ENCODE results near the gene ODAD2. TPM values are rescaled to one million over a fixed set of nuclear protein-coding genes. Genes with fewer than 3 reads are reported as not detected.
"Not testable (repeated sequence)": the region's sequence is repeated elsewhere in the genome, so short reads cannot be mapped to it uniquely, and the experiment has no call there.

The ODAD2 gene
- total RNA-seq, 2 donors from 2014 or later = 6.0 to 12.0 TPM

- Histone ChIP-seq H3K9ac (ENCODE audit: extremely low read depth, low read length, poor library complexity, severe bottlenecking) (peak overlapping the region; percentile 61), H3K4me3 (ENCODE audit: low read length) (peak overlapping the region; percentile 96), H3K27me3 (ENCODE audit: control insufficient read depth, insufficient read depth, low read length, poor library complexity, severe bottlenecking) (peaks cover 13% of the 10 kb centered on the region), H3K9me3 (ENCODE audit: control insufficient read depth, low read length) (no peaks in the 10 kb centered on the region), H3K4me1 (ENCODE audit: control insufficient read depth, insufficient read depth, low read length) (peaks cover 11% of the 10 kb centered on the region), H3K36me3 (ENCODE audit: control insufficient read depth, insufficient read depth, low read length) (no peaks in the 10 kb centered on the region), H3K27ac (ENCODE audit: low read depth, low read length) (peak overlapping the region; percentile 62)
- peaks cover 15% of the 10 kb centered on the region for H3K27me3 Mint-ChIP-seq (ENCODE audit: insufficient read depth)
- WGBS, 2 experiments (ENCODE audit: insufficient coverage in 1 of 2, insufficient read length in 1 of 2) = 0 to 2% methylated on average over 16 to 62 of the region's 62 CpGs
- peaks cover 6% of the 10 kb centered on the region for H3K36me3 Mint-ChIP-seq (ENCODE audit: low read depth)
- peaks cover 2% of the 10 kb centered on the region for H3K9me3 Mint-ChIP-seq
- H3K4me1 Mint-ChIP-seq = peaks cover 29% of the 10 kb centered on the region
- H3K27ac Mint-ChIP-seq = peak overlapping the region; percentile 82
- H3K4me3 Mint-ChIP-seq = peak overlapping the region; percentile 87
- DNase-seq = peak; percentile 84
- TF ChIP-seq CTCF (conservative IDR thresholded peaks at IDR 0.05) = no peak
Measured at GRCh38 chr10:27998178-27998953, 513 bp downstream of the ODAD2 start.

- WGBS, 2 experiments (ENCODE audit: insufficient coverage in 1 of 2, insufficient read length in 1 of 2) = 0% methylated on average over 4 to 5 of the region's 5 CpGs
- no peaks in the 10 kb centered on the region for H3K9me3 ChIP-seq (ENCODE audit: control insufficient read depth, low read length)
- H3K9me3 Mint-ChIP-seq = no peaks in the 10 kb centered on the region
- peak overlapping the region; percentile 87 for H3K4me3 Mint-ChIP-seq
- DNase-seq = no peak
- TF ChIP-seq CTCF (conservative IDR thresholded peaks at IDR 0.05) = no peak
- H3K27ac Mint-ChIP-seq = peak overlapping the region; percentile 82
- peaks cover 10% of the 10 kb centered on the region for H3K36me3 Mint-ChIP-seq (ENCODE audit: low read depth)
- peaks cover 13% of the 10 kb centered on the region for H3K27me3 ChIP-seq (ENCODE audit: control insufficient read depth, insufficient read depth, low read length, poor library complexity, severe bottlenecking)
- H3K27me3 Mint-ChIP-seq (ENCODE audit: insufficient read depth) = peaks cover 13% of the 10 kb centered on the region
- no peaks in the 10 kb centered on the region for H3K36me3 ChIP-seq (ENCODE audit: control insufficient read depth, insufficient read depth, low read length)
- H3K4me3 ChIP-seq (ENCODE audit: low read length) = peak overlapping the region; percentile 96
- no peak overlapping the region for H3K27ac ChIP-seq (ENCODE audit: low read depth, low read length)
- peaks cover 29% of the 10 kb centered on the region for H3K4me1 Mint-ChIP-seq
- peak overlapping the region; percentile 61 for H3K9ac ChIP-seq (ENCODE audit: extremely low read depth, low read length, poor library complexity, severe bottlenecking)
- H3K4me1 ChIP-seq (ENCODE audit: control insufficient read depth, insufficient read depth, low read length) = peaks cover 11% of the 10 kb centered on the region
Measured at GRCh38 chr10:27997865-27998177, 1.1 kb downstream of the ODAD2 start.

- no peak for DNase-seq
- peak overlapping the region; percentile 37 for H3K4me3 ChIP-seq (ENCODE audit: low read length)
- Mint-ChIP-seq H3K4me3 (peak overlapping the region; percentile 2), H3K27ac (peak overlapping the region; percentile 5), H3K4me1 (peaks cover 29% of the 10 kb centered on the region), H3K27me3 (ENCODE audit: insufficient read depth) (peaks cover 5% of the 10 kb centered on the region), H3K36me3 (ENCODE audit: low read depth) (peaks cover 19% of the 10 kb centered on the region), H3K9me3 (no peaks in the 10 kb centered on the region)
- 48% methylated on average over 2 of the region's 2 CpGs; no CpG with 5 or more reads in 1 of the 2 experiments for WGBS, 2 experiments (ENCODE audit: insufficient coverage in 1 of 2, insufficient read length in 1 of 2)
- no peaks in the 10 kb centered on the region for H3K36me3 ChIP-seq (ENCODE audit: control insufficient read depth, insufficient read depth, low read length)
- no peak for TF ChIP-seq CTCF (conservative IDR thresholded peaks at IDR 0.05)
- H3K9ac ChIP-seq (ENCODE audit: extremely low read depth, low read length, poor library complexity, severe bottlenecking) = no peak overlapping the region
- no peak overlapping the region for H3K27ac ChIP-seq (ENCODE audit: low read depth, low read length)
- no peaks in the 10 kb centered on the region for H3K9me3 ChIP-seq (ENCODE audit: control insufficient read depth, low read length)
- H3K4me1 ChIP-seq (ENCODE audit: control insufficient read depth, insufficient read depth, low read length) = peaks cover 11% of the 10 kb centered on the region
- peaks cover 13% of the 10 kb centered on the region for H3K27me3 ChIP-seq (ENCODE audit: control insufficient read depth, insufficient read depth, low read length, poor library complexity, severe bottlenecking)
Measured at GRCh38 chr10:27995311-27995710, 3.6 kb downstream of the ODAD2 start.

- not testable (repeated sequence) for H3K27ac Mint-ChIP-seq; H3K9me3 ChIP-seq (ENCODE audit: control insufficient read depth, low read length); DNase-seq; H3K4me1 Mint-ChIP-seq; H3K9ac ChIP-seq (ENCODE audit: extremely low read depth, low read length, poor library complexity, severe bottlenecking); H3K9me3 Mint-ChIP-seq; H3K27me3 Mint-ChIP-seq (ENCODE audit: insufficient read depth); H3K4me3 Mint-ChIP-seq; H3K27me3 ChIP-seq (ENCODE audit: control insufficient read depth, insufficient read depth, low read length, poor library complexity, severe bottlenecking); H3K4me3 ChIP-seq (ENCODE audit: low read length); H3K36me3 ChIP-seq (ENCODE audit: control insufficient read depth, insufficient read depth, low read length); H3K4me1 ChIP-seq (ENCODE audit: control insufficient read depth, insufficient read depth, low read length); H3K27ac ChIP-seq (ENCODE audit: low read depth, low read length)
- 80 to 85% methylated on average over 2 of the region's 2 CpGs for WGBS, 2 experiments (ENCODE audit: insufficient coverage in 1 of 2, insufficient read length in 1 of 2)
- peaks cover 19% of the 10 kb centered on the region for H3K36me3 Mint-ChIP-seq (ENCODE audit: low read depth)
Measured at GRCh38 chr10:27989357-27989756, 9.5 kb downstream of the ODAD2 start.

Data from endodermal cell (in vitro differentiated cells).